Hepatocyte (in vitro differentiated cells): ENCODE measurements around the gene ARMC3.

ENCODE experiments used
- EZH2 ChIP-seq: fragments of 200-600 bp; sonication (generic); IDR thresholded peaks from 2 replicates; pipeline ENCODE4 v1.6.1; 2016; ENCODE audit warnings: antibody characterized with exemption, mild to moderate bottlenecking, borderline replicate concordance
- EZH2phosphoT487 ChIP-seq: fragments of 200-600 bp; sonication (generic); IDR thresholded peaks from one replicate; pipeline ENCODE4 v1.6.1; 2018; ENCODE audit warnings: antibody characterized with exemption, mild to moderate bottlenecking, low read depth, moderate library complexity; ENCODE audit not compliant: unreplicated experiment, severe bottlenecking
- TF ChIP-seq, protein P1 (sequence below): fragments of 200-600 bp; sonication (generic); IDR thresholded peaks from 2 replicates; pipeline ENCODE4 v1.5.1; 2016; ENCODE audit warnings: antibody characterized with exemption, mild to moderate bottlenecking; ENCODE audit not compliant: poor library complexity

DNA sequence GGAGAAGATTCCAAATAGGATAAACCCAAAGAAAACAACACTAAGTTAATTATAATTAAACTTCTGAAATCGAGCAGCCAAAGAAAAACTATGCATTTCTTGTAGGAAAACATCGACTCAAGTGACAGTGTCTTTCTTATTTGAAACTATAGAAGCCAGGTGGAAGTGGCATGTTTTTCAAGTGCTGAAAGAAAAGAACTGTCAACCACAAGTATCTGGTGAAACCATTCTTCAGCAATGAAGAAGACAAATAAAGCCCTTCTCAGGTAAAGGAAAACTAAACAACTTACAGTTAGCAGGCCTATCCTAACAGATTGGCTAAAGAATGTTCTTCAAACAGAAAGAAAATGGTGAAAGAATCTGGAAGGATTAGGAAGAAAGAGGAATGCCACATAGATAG lies 96.1 kb downstream of the ARMC3 start:
- TF ChIP-seq EZH2 = no peak
- TF ChIP-seq, protein P1, sequence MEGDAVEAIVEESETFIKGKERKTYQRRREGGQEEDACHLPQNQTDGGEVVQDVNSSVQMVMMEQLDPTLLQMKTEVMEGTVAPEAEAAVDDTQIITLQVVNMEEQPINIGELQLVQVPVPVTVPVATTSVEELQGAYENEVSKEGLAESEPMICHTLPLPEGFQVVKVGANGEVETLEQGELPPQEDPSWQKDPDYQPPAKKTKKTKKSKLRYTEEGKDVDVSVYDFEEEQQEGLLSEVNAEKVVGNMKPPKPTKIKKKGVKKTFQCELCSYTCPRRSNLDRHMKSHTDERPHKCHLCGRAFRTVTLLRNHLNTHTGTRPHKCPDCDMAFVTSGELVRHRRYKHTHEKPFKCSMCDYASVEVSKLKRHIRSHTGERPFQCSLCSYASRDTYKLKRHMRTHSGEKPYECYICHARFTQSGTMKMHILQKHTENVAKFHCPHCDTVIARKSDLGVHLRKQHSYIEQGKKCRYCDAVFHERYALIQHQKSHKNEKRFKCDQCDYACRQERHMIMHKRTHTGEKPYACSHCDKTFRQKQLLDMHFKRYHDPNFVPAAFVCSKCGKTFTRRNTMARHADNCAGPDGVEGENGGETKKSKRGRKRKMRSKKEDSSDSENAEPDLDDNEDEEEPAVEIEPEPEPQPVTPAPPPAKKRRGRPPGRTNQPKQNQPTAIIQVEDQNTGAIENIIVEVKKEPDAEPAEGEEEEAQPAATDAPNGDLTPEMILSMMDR = no peak
- no peak for TF ChIP-seq EZH2phosphoT487
